A673 (cell line): ENCODE results near the gene CAST.
"Not testable (repeated sequence)": the region's sequence is repeated elsewhere in the genome, so short reads cannot be mapped to it uniquely, and the experiment has no call there.

Source experiments
- CTCF ChIP-seq: fragments of 300-800, 200-600 bp; sonication (generic); conservative IDR thresholded peaks from 2 replicates; pipeline ENCODE4 v1.5.1; 2017; ENCODE audit warnings: low read depth, mild to moderate bottlenecking, antibody characterized with exemption, low read length, moderate library complexity, mixed read lengths
- EZH2 ChIP-seq: fragments of 200-600 bp; sonication (generic); IDR thresholded peaks from 2 replicates; pipeline ENCODE4 v1.6.1; 2017; ENCODE audit warnings: borderline replicate concordance, low read depth, mild to moderate bottlenecking, mixed read lengths, antibody characterized with exemption, low read length; ENCODE audit not compliant: poor library complexity, severe bottlenecking

GRCh38 chr5:96744218-96744617, 82.0 kb downstream of the CAST start:
- not testable (repeated sequence) for TF ChIP-seq CTCF, EZH2
